Measurements from ENCODE around the gene TOP2B. TPM values are rescaled to one million over a fixed set of nuclear protein-coding genes. Genes with fewer than 3 reads are reported as not detected.

The TOP2B gene
- polyA plus RNA-seq, 2 of the 4 experiments (the other 2 are of a cell fraction) = 65.8 to 95.7 TPM

- no peak for DNase-seq (ENCODE audit: low read depth in 1 of 2, low spot score in 1 of 2)
- 7% methylated on average over 1 of the region's 1 CpG for WGBS (ENCODE audit: missing lambda C conversion rate)
- POLR2A ChIA-PET = interaction anchor here (0.7 kb wide), 1 partner anchor 40 kb away, joined by 3 read pairs; no protein-coding TSS in a partner anchor
These were observed 32.8 kb upstream of the TOP2B start for GRCh38 chr3:25697553-25697952.

GRCh38 chr3:25695731-25696420, 31.2 kb upstream of the TOP2B start:
- H3K4me3 ChIP-seq = no peak overlapping the region
- FAIRE-seq (no peak), DNase-seq (ENCODE audit: low read depth in 1 of 2, low spot score in 1 of 2) (no peak), ATAC-seq (no peak)
- no peak overlapping the region for H3K27ac ChIP-seq
- ChIA-PET CTCF (interaction anchor here (0.9 kb wide), 1 partner anchor 8 kb away, joined by 4 read pairs; no protein-coding TSS in a partner anchor), POLR2A (no interaction called here)
- H3K9me3 ChIP-seq = no peaks in the 10 kb centered on the region
- no peak overlapping the region for H3K4me2 ChIP-seq
- no peaks in the 10 kb centered on the region for H3K4me1 ChIP-seq
- TF ChIP-seq E2F6 (IDR thresholded peaks at IDR 0.05; ENCODE audit: borderline replicate concordance, low read depth) (no peak), SMC3 (IDR thresholded peaks at IDR 0.05) (no peak), RNF2 (IDR thresholded peaks at IDR 0.05; ENCODE audit: borderline replicate concordance, low read depth) (no peak), POLR2A (IDR thresholded peaks at IDR 0.05; ENCODE audit: low read length) (no peak), EHF (CRISPR knock-in tag; IDR thresholded peaks at IDR 0.05) (no peak), ZFP36 (IDR thresholded peaks at IDR 0.05; ENCODE audit: borderline replicate concordance, partially characterized antibody) (no peak), USF2 (IDR thresholded peaks at IDR 0.05) (no peak), CHD2 (IDR thresholded peaks at IDR 0.05; ENCODE audit: low read length, partially characterized antibody) (no peak), ZSCAN20 (CRISPR knock-in tag; IDR thresholded peaks at IDR 0.05) (no peak), EHMT2 (IDR thresholded peaks at IDR 0.05; ENCODE audit: low read depth) (no peak), HDAC2 (IDR thresholded peaks at IDR 0.05) (no peak), RAD21 (conservative IDR thresholded peaks at IDR 0.05 in 1 of 2, IDR thresholded peaks at IDR 0.05 in 1 of 2) (no peak), RCOR1 (IDR thresholded peaks at IDR 0.05; ENCODE audit: low read depth, low read length) (no peak), ATOH8 (CRISPR knock-in tag; IDR thresholded peaks at IDR 0.05; ENCODE audit: low read depth) (no peak), HOXB13 (CRISPR knock-in tag; IDR thresholded peaks at IDR 0.05; ENCODE audit: low read depth) (no peak), NPAS2 (CRISPR knock-in tag; IDR thresholded peaks at IDR 0.05; ENCODE audit: borderline replicate concordance) (no peak), CTCF (IDR thresholded peaks at IDR 0.05) (no peak)
- WGBS (ENCODE audit: missing lambda C conversion rate) = 64% methylated on average over 4 of the region's 4 CpGs

More at GRCh38 chr3:25697553-25697952, 32.8 kb upstream of the TOP2B start:
- H3K4me3 ChIP-seq = no peak overlapping the region
- FAIRE-seq (no peak), ATAC-seq (no peak)
- H3K9me3 ChIP-seq = no peaks in the 10 kb centered on the region
- CTCF ChIA-PET = interaction anchor here (0.9 kb wide), 1 partner anchor 9 kb away, joined by 3 read pairs; no protein-coding TSS in a partner anchor
- H3K27ac ChIP-seq = no peak overlapping the region
- no peak for TF ChIP-seq RAD21 (conservative IDR thresholded peaks at IDR 0.05 in 1 of 2, IDR thresholded peaks at IDR 0.05 in 1 of 2)
- no peak for TF ChIP-seq KDM5A (IDR thresholded peaks at IDR 0.05)
- TF ChIP-seq CHD2 (IDR thresholded peaks at IDR 0.05; ENCODE audit: low read length, partially characterized antibody) = no peak
- TF ChIP-seq CHD4 (IDR thresholded peaks at IDR 0.05; ENCODE audit: borderline replicate concordance) = no peak
- no peak for TF ChIP-seq ATOH8 (CRISPR knock-in tag; IDR thresholded peaks at IDR 0.05; ENCODE audit: low read depth)
- TF ChIP-seq EP300 (IDR thresholded peaks at IDR 0.05) = no peak
- no peak for TF ChIP-seq EHMT2 (IDR thresholded peaks at IDR 0.05; ENCODE audit: low read depth)
- TF ChIP-seq TP53 (CRISPR knock-in tag; IDR thresholded peaks at IDR 0.05) = no peak
- TF ChIP-seq SMC3 (IDR thresholded peaks at IDR 0.05) = no peak
- TF ChIP-seq NFE2L2 (conservative IDR thresholded peaks at IDR 0.05; ENCODE audit: low read length) = no peak
- TF ChIP-seq SREBF2 (IDR thresholded peaks at IDR 0.05) = no peak
- H3K4me1 ChIP-seq = no peaks in the 10 kb centered on the region
- no peak overlapping the region for H3K4me2 ChIP-seq

Measured in A549 (cell line).